SJCRH30 (cell line): ENCODE measurements around the gene CERT1. TPM values are rescaled to one million over a fixed set of nuclear protein-coding genes. Genes with fewer than 3 reads are reported as not detected.

Source experiments
- DNase-seq, 2 experiments: peaks; one replicate each; pipeline ENCODE4 v3.0.0-alpha.2; 2015 to 2020
- H3K27ac ChIP-seq: fragments of 250-450 bp; sonication (Bioruptor Pico); 2 replicates; pipeline ENCODE4 v1.5.1; 2020; ENCODE audit warnings: mild to moderate bottlenecking, moderate library complexity
- H3K27me3 ChIP-seq: fragments of 250-450 bp; sonication (Bioruptor Pico); 2 replicates; pipeline ENCODE4 v1.5.1; 2020; ENCODE audit warnings: mild to moderate bottlenecking, moderate library complexity
- H3K36me3 ChIP-seq: fragments of 250-450 bp; sonication (Bioruptor Pico); 2 replicates; pipeline ENCODE4 v1.5.1; 2020; ENCODE audit warnings: mild to moderate bottlenecking, moderate library complexity
- H3K4me1 ChIP-seq: fragments of 250-450 bp; sonication (Bioruptor Pico); 2 replicates; pipeline ENCODE4 v1.5.1; 2020; ENCODE audit warnings: mild to moderate bottlenecking, moderate library complexity
- H3K4me3 ChIP-seq: fragments of 250-450 bp; sonication (Bioruptor Pico); 2 replicates; pipeline ENCODE4 v1.5.1; 2020; ENCODE audit warnings: mild to moderate bottlenecking, moderate library complexity
- H3K9me3 ChIP-seq: fragments of 250-450 bp; sonication (Bioruptor Pico); replicated peaks from 2 replicates; pipeline ENCODE4 v1.5.1; 2020; ENCODE audit warnings: mild to moderate bottlenecking, moderate library complexity
- total RNA-seq: library from RNA; depleted of rRNA; stranded (reverse); fragments of >200 nt; shearing (Covaris generic); gene quantifications from 2 replicates; pipeline ENCODE4 v1.2.3, GENCODE V29; 2014

Gene CERT1
- total RNA-seq, 1 experiment from 2014 or later: 28.8 TPM

DNA sequence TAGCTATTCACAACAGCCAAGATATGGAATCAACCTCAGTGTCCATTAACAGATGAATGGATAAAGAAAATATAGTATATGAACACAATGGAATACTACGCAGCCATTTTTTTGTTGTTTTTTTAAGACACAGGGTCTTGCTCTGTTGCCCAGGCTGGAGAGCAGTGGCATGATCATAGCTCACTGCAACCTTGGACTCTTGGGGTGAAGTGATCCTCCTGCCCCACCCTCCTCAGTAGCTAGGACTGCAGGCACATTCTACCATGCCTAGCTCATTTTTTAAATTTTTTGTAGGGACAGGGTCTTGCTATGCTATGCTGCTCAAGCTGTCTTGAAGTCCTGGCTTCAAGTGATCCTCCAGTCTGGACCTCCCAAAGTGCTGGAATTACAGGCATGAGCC is 38.5 kb downstream of the CERT1 start:
- H3K4me1 ChIP-seq: no peaks in the 10 kb centered on the region
- H3K36me3 ChIP-seq: no peaks in the 10 kb centered on the region; the same call in 1 of the 2 replicates
- DNase-seq: no peak
- H3K27ac ChIP-seq: no peak overlapping the region
- H3K9me3 ChIP-seq: peaks cover 13% of the 10 kb centered on the region
- no peaks in the 10 kb centered on the region for H3K27me3 ChIP-seq
- no peak overlapping the region for H3K4me3 ChIP-seq

DNA sequence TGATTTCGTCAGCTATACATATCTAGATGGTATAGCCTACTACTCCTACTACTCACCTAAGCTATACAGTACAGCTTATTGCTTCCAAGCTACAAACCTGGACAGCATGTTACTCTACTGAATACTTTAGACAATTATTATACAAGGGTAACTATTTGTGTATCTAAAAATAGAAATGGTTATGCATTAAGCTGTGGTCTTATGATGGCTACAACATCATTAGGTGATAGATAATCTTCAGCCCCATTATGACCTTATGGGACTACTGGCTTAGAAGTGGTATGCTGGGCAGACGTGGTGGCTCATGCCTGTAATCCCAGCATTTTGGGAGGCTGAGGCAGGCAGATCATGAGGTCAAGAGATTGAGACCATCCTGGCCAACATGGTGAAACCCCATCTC is 40.2 kb downstream of the CERT1 start:
- H3K27ac ChIP-seq: no peak overlapping the region
- no peak overlapping the region for H3K4me3 ChIP-seq
- DNase-seq: no peak
- H3K9me3 ChIP-seq: peaks cover 11% of the 10 kb centered on the region
- H3K27me3 ChIP-seq: no peaks in the 10 kb centered on the region
- H3K4me1 ChIP-seq: no peaks in the 10 kb centered on the region
- peaks cover 4% of the 10 kb centered on the region; the same call in 1 of the 2 replicates for H3K36me3 ChIP-seq

DNA sequence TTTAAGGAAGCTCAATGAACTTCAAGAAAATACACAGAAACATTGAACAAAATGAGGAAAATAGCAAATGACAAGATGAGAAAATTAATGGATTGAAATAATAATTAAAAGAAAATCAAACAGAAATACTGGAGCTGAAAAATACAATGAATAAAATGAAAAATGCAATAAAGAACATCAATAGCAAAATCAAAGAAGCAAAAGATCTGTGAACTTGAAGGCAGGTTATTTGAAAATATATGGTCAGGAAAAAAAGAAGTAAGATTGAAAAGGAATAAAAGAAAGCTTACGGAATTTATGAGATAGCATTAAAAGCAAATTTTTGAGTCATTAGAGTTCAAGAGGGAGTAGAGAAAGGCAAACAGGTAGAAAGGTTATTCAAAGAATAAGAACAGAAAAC is 42.4 kb downstream of the CERT1 start:
- no peak overlapping the region for H3K27ac ChIP-seq
- no peaks in the 10 kb centered on the region for H3K4me1 ChIP-seq
- H3K36me3 ChIP-seq: peaks cover 4% of the 10 kb centered on the region; the same call in 1 of the 2 replicates
- peaks cover 11% of the 10 kb centered on the region for H3K9me3 ChIP-seq
- DNase-seq: no peak
- no peaks in the 10 kb centered on the region for H3K27me3 ChIP-seq
- no peak overlapping the region for H3K4me3 ChIP-seq

DNA sequence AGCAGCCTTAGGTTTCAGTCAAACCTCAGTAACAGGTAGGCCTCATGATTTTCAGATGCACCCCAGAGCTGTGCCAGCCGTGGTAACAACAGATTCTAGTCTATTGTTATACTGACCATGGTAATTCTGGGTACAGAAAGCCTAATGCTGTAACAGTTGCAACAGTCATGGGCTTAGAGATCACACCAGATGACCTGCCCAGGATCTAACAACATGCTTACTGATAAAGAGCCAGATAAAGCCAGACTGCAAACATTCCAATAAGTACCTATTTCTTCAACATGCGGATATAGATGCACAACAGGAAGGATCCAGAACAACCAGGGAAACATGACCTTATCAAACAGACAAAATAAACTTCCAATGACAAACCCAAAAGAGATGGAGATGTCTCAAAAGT is 42.8 kb downstream of the CERT1 start:
- Histone ChIP-seq H3K27me3 (no peaks in the 10 kb centered on the region), H3K36me3 (peaks cover 4% of the 10 kb centered on the region; the same call in 1 of the 2 replicates), H3K9me3 (peaks cover 11% of the 10 kb centered on the region), H3K4me1 (no peaks in the 10 kb centered on the region), H3K4me3 (no peak overlapping the region), H3K27ac (no peak overlapping the region)
- no peak for DNase-seq

DNA sequence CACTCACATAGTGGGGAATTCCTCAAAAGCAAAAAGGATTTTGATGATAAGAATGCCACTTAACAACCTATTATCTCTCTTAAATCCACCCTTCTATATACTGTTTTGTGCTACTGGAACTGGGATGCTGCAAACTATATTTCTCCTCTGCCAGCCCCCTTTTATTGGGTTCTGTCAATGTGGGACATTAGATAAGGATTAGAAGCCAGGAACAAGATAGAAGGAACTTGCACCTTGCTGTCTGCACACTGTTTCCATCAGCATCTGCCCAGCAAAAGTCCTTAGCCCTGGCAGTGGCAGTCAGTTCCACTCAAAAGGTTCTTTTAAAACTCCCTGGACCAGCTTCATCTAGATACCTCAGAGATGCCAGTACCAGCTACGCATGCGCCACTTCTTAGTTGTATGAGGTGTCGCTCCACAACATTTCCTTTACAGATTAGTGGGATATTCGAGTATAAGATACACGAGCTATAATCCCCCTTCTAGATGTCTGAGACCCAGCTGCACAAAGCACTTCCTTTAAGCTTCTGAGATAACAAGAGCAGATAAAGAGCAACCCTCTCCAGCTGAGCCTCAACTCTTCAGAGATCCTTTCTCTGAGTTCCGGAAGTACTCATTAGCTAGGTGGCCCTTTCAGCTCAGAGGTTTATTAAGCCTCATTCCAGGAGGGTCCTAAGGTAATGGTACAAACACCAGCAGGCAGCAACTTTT is 45.3 kb downstream of the CERT1 start:
- Histone ChIP-seq H3K4me3 (no peak overlapping the region), H3K4me1 (no peaks in the 10 kb centered on the region; the same call in 1 of the 2 replicates), H3K27ac (no peak overlapping the region), H3K36me3 (peaks cover 4% of the 10 kb centered on the region; the same call in 1 of the 2 replicates), H3K9me3 (peaks cover 16% of the 10 kb centered on the region), H3K27me3 (no peaks in the 10 kb centered on the region)
- no peak for DNase-seq

DNA sequence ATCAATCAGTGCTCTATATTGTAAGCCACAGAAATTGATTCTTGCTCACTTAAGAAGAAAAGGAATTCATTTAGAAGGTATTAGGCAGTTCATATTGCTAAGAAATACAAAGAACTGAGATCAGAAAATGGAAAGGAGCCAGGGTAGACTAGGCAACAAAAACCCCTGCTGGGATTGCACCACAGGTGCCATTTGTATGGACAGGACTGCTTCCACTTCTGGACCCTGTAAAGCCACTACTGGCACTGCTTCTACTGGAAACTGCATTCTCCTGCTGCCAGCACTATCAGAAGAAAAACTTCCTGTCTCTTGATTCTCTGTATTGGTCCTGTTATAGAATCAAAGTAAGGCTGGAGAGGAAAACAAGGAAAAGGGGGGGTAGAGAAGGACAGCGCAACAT is 45.9 kb downstream of the CERT1 start:
- Histone ChIP-seq H3K27ac (no peak overlapping the region), H3K9me3 (peaks cover 11% of the 10 kb centered on the region), H3K4me3 (no peak overlapping the region), H3K36me3 (0 out of 2 replicates have a peak, but pooled peaks cover 4% of the 10 kb centered on the region), H3K4me1 (no peaks in the 10 kb centered on the region; the same call in 1 of the 2 replicates), H3K27me3 (no peaks in the 10 kb centered on the region)
- DNase-seq: peak in 1 of 2 experiments; percentile 10

DNA sequence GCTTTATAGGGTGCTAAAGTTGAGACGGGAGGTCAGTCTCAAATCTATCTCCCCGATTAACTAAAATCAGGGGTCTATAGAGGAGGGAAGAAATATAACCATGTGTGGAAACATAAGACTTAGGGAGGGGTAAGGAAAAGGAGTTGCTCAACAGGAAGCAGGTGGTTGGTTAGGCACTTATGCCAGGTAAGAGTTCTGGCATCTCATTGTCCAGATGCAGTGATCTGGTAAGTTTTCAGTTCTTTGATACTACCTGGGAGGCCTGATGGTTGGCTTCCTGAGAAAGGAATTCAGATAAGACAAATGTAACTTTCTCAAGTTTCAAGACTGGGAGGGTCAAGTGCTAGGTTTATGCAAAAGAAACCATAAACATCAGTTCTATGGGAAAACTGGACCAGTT is 47.7 kb downstream of the CERT1 start:
- no peak for DNase-seq
- peaks cover 5% of the 10 kb centered on the region; the same call in 1 of the 2 replicates for H3K9me3 ChIP-seq

DNA sequence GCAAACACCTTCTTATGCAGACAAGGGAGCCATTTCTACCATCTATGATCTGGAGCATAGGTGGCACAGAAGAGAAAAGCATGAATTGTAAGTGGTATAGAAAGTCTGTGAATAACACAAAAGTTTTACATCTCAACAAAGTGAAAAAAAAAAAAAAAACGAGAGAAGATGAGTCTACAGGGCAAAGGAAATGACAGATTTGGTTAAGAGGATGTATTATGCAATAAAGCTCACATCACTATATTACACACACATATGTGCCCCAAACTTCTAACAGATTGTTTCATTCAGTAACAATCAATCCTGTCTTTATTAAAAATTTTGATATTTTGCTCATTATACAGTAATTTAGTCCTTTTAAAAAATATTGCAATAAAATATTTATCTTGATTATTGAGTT is 49.8 kb downstream of the CERT1 start:
- Histone ChIP-seq H3K36me3 (peaks cover 6% of the 10 kb centered on the region), H3K4me1 (no peaks in the 10 kb centered on the region; the same call in 1 of the 2 replicates), H3K9me3 (0 out of 2 replicates have a peak, but pooled peaks cover 5% of the 10 kb centered on the region), H3K27me3 (no peaks in the 10 kb centered on the region), H3K4me3 (no peak overlapping the region), H3K27ac (no peak overlapping the region)
- no peak for DNase-seq

More for the DNA sequence above, 47.7 kb downstream of the CERT1 start:
- H3K36me3 ChIP-seq: 0 out of 2 replicates have a peak, but pooled peaks cover 4% of the 10 kb centered on the region
- no peaks in the 10 kb centered on the region; the same call in 1 of the 2 replicates for H3K4me1 ChIP-seq
- no peak overlapping the region for H3K27ac ChIP-seq
- H3K27me3 ChIP-seq: no peaks in the 10 kb centered on the region
- no peak overlapping the region for H3K4me3 ChIP-seq

DNA sequence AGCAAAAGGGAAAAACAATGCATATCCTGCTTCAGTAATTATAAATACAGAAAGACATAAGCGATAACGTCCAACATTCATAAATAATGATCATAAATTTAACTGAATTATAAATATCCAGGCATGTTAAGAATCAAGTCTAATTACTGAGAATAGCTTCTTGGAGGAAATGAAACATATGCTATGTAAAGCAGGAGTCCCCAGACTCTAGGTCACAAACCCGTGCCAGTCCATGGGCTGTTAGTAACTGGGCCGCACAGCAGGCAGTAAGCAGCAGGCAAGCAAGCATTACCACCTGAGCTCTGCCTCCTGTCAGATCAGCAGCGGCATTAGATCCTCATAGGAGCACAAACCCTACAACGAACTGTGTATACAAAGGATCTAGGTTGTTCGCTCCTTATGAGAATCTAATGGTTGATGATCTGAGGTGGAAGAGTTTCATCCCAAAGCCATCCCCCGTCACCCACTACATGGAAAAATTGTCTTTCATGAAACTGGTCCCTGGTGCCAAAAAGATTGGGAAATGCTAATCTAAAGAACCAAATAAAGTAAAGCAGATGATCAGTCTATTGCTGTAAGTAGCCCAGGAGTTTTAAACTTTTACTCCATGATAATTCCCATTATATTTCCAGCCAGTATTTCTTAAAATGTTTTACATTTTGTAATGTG is 50.4 kb downstream of the CERT1 start:
- Histone ChIP-seq H3K27me3 (no peaks in the 10 kb centered on the region), H3K36me3 (peaks cover 6% of the 10 kb centered on the region), H3K27ac (no peak overlapping the region), H3K4me3 (no peak overlapping the region), H3K9me3 (0 out of 2 replicates have a peak, but pooled peaks cover 5% of the 10 kb centered on the region), H3K4me1 (no peaks in the 10 kb centered on the region; the same call in 1 of the 2 replicates)
- DNase-seq: no peak

DNA sequence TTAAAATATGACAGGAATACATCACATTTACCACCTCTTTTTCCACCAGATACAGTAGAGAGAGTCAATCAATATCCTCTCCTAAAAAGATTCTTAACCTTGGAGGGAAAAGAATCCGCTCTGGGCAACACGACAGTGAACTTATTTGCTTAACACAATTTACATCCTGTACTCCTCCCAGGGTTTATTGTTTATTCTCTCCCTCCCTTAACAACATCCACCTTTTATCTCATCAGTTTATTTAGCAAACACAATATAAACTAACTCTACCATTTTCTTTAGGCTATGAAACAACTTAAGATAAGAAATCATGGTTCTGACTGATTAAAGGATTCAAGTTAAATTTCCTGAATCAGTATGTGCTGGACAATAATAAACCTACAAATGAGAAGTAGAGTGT is 50.9 kb downstream of the CERT1 start:
- no peak overlapping the region for H3K27ac ChIP-seq
- H3K9me3 ChIP-seq: 0 out of 2 replicates have a peak, but pooled peaks cover 5% of the 10 kb centered on the region
- H3K4me1 ChIP-seq: no peaks in the 10 kb centered on the region; the same call in 1 of the 2 replicates
- no peaks in the 10 kb centered on the region for H3K27me3 ChIP-seq
- DNase-seq: no peak
- peaks cover 6% of the 10 kb centered on the region for H3K36me3 ChIP-seq
- H3K4me3 ChIP-seq: no peak overlapping the region

DNA sequence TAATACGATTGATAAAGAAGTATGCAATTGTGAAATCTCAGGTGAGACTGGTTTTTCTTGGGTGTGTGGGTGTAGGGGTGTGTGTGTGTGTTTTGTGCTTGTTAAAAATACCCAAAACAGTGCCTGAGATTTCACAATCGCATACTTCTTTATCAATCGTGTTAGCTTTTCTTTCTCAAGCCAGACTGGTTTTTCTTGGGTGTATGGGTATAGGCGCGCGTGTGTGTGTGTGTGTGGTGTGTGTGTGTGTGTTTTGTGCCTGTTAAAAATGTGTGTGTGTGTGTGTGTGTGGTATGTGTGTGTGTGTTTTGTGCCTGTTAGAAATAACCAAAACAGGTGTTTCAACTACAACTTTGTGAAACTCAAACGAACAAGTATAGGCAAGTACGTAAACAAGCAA is 53.7 kb downstream of the CERT1 start:
- no peaks in the 10 kb centered on the region for H3K4me1 ChIP-seq
- H3K27me3 ChIP-seq: no peaks in the 10 kb centered on the region
- H3K27ac ChIP-seq: no peak overlapping the region
- no peak for DNase-seq
- H3K9me3 ChIP-seq: no peaks in the 10 kb centered on the region
- H3K4me3 ChIP-seq: no peak overlapping the region
- peaks cover 6% of the 10 kb centered on the region for H3K36me3 ChIP-seq

DNA sequence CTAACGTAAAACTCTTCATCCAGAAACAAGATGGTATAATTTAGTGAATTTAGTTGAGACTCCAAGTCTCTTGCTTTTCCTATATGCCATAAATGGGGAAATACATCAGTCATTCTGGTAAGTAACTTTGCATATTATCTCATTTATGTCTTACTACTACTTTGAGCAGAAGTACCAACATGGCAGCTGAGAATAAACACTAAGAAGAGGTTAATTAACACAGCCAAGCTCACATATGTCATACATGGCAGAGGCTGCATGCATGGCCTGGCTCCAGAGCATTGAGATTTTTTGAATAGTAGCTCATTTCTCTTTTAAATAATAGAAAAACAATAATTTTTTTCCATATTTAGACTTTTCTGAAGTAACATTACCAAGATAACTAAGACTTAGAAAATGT is 54.3 kb downstream of the CERT1 start:
- no peak overlapping the region for H3K4me3 ChIP-seq
- no peaks in the 10 kb centered on the region for H3K9me3 ChIP-seq
- H3K27me3 ChIP-seq: no peaks in the 10 kb centered on the region
- no peak overlapping the region for H3K27ac ChIP-seq
- H3K4me1 ChIP-seq: no peaks in the 10 kb centered on the region
- no peak for DNase-seq
- H3K36me3 ChIP-seq: peaks cover 6% of the 10 kb centered on the region

DNA sequence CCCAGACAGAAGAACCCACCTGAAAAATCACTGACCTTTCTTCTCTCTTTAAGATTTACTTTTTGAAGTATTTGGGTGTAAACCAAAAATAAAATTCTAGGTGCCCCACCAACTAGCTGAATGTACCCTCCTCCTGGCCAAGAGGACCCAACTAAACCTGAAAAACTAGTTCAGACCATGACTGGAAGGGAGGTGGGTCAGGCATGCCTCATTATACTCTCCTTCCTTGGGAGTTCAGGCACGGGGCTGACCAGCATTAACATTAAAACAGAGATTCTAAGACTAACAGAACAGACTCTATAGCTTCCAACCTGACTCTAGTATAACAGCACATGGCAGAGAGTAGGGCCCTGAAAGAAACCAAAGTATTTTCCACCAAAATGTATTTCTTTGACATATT is 61.4 kb downstream of the CERT1 start:
- Histone ChIP-seq H3K4me1 (no peaks in the 10 kb centered on the region), H3K36me3 (no peaks in the 10 kb centered on the region; the same call in 1 of the 2 replicates), H3K4me3 (no peak overlapping the region), H3K27me3 (no peaks in the 10 kb centered on the region), H3K27ac (no peak overlapping the region), H3K9me3 (no peaks in the 10 kb centered on the region)
- no peak for DNase-seq

DNA sequence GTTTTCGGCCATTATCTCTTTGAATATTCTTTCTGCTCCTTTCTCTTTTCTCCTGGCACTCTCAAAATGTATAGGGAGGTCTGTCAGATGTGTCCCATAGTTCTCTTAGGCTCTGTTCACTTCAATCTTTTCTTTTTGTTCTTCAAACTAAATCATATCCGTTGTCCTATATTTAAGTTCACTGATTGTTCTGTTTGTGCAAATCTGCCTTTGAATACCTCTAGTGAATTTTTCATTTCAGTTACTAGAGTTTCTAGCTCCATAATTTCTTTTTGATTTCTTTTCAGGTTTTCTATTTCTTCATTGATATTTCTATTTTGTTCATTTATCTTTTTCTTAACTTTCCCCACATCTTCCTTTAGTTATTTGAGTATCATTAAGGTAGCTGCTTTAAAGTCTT is 65.4 kb downstream of the CERT1 start:
- no peaks in the 10 kb centered on the region for H3K27me3 ChIP-seq
- no peaks in the 10 kb centered on the region for H3K4me1 ChIP-seq
- no peak overlapping the region for H3K27ac ChIP-seq
- no peak for DNase-seq
- no peaks in the 10 kb centered on the region for H3K9me3 ChIP-seq
- no peak overlapping the region for H3K4me3 ChIP-seq
- no peaks in the 10 kb centered on the region; the same call in 1 of the 2 replicates for H3K36me3 ChIP-seq

DNA sequence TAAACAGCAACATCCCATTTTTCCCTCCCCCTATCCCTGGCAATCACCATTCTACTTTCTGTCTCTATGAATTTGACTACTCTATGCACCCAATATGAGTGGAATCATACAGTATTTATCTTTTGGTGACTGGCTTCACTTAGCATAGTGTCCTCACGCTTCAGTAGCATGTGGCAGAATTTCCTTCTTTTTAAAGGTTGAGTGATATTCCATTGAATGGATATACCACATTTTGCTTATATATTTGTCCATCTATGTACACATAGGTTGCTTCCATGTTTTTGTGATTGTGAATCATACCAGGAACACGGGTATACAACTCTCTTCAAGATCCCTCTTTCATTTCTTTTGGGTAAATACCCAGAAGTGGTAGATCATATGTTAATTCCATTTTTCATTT is 69.9 kb downstream of the CERT1 start:
- Histone ChIP-seq H3K27me3 (no peaks in the 10 kb centered on the region), H3K9me3 (no peaks in the 10 kb centered on the region), H3K4me1 (no peaks in the 10 kb centered on the region), H3K27ac (no peak overlapping the region), H3K4me3 (no peak overlapping the region), H3K36me3 (no peaks in the 10 kb centered on the region; the same call in 1 of the 2 replicates)
- DNase-seq: no peak
